Neuronal stem cell (in vitro differentiated cells): ENCODE data around the gene NLGN1.

Experiments used
- DNase-seq: peaks from one replicate; pipeline ENCODE4 v3.0.0-alpha.2; 2013; ENCODE audit warnings: low spot score
- H2AFZ ChIP-seq: one replicate; pipeline ENCODE4 v1.6.1; 2013; ENCODE audit warnings: mild to moderate bottlenecking, low read length, inconsistent platforms
- H2AK5ac ChIP-seq: 2 replicates; pipeline ENCODE4 v1.6.1; 2013; ENCODE audit warnings: low read depth, mild to moderate bottlenecking, inconsistent platforms, low read length, moderate library complexity, mixed read lengths
- H2BK120ac ChIP-seq: 2 replicates; pipeline ENCODE4 v1.6.1; 2013; ENCODE audit warnings: low read depth, mild to moderate bottlenecking, inconsistent platforms, low read length, moderate library complexity, mixed read lengths
- H2BK12ac ChIP-seq: one replicate; pipeline ENCODE4 v1.6.1; 2013; ENCODE audit warnings: low read length, inconsistent platforms
- H2BK15ac ChIP-seq: 2 replicates; pipeline ENCODE4 v1.6.1; 2013; ENCODE audit warnings: mild to moderate bottlenecking, low read length, inconsistent platforms, mixed read lengths
- H2BK5ac ChIP-seq: one replicate; pipeline ENCODE4 v1.6.1; 2013; ENCODE audit warnings: inconsistent platforms, mild to moderate bottlenecking, low read length, moderate library complexity
- H3K14ac ChIP-seq: one replicate; pipeline ENCODE4 v1.6.1; 2013; ENCODE audit warnings: low read length, inconsistent platforms
- H3K18ac ChIP-seq: 2 replicates; pipeline ENCODE4 v1.6.1; 2013; ENCODE audit warnings: low read length, inconsistent platforms
- H3K23ac ChIP-seq: 2 replicates; pipeline ENCODE4 v1.6.1; 2013; ENCODE audit warnings: low read depth, mild to moderate bottlenecking, mixed read lengths, low read length, inconsistent platforms; ENCODE audit not compliant: poor library complexity
- H3K27ac ChIP-seq: replicated peaks from 3 replicates; pipeline ENCODE4 v1.5.1; 2013; ENCODE audit warnings: low read length, inconsistent platforms
- H3K27me3 ChIP-seq, 3 experiments: 2 replicates each; pipeline ENCODE4 v1.6.1; 2013; ENCODE audit warnings: low read length in 3 of 3, mild to moderate bottlenecking in 2 of 3, inconsistent platforms in 1 of 3, low read depth in 1 of 3, mixed read lengths in 1 of 3, moderate library complexity in 1 of 3; ENCODE audit not compliant: control insufficient read depth in 3 of 3, insufficient read depth in 3 of 3
- H3K36me3 ChIP-seq, 2 donors: replicated peaks in 1 of 2; 2 replicates each; pipeline ENCODE4 v1.6.1; 2013; ENCODE audit warnings: low read length in 2 of 2; ENCODE audit not compliant: control insufficient read depth in 2 of 2, insufficient read depth in 2 of 2
- H3K4ac ChIP-seq: 2 replicates; pipeline ENCODE4 v1.6.1; 2013; ENCODE audit warnings: inconsistent platforms, mild to moderate bottlenecking, low read length, moderate library complexity
- H3K4me1 ChIP-seq, 2 donors: 1 replicate in 1 of 2; 2 replicates in 1 of 2; pipeline ENCODE4 v1.6.1; 2013; ENCODE audit warnings: low read length in 2 of 2, low read depth in 1 of 2; ENCODE audit not compliant: control insufficient read depth in 2 of 2, insufficient read depth in 1 of 2
- H3K4me2 ChIP-seq: one replicate; pipeline ENCODE4 v1.6.1; 2013; ENCODE audit warnings: mild to moderate bottlenecking, low read length, inconsistent platforms; ENCODE audit not compliant: insufficient read depth, poor library complexity, severe bottlenecking
- H3K4me3 ChIP-seq, 2 donors: 2 replicates each; pipeline ENCODE4 v1.5.1; 2013; ENCODE audit warnings: low read length in 2 of 2, mild to moderate bottlenecking in 2 of 2, inconsistent platforms in 1 of 2, moderate library complexity in 1 of 2
- H3K79me1 ChIP-seq: one replicate; pipeline ENCODE4 v1.6.1; 2013; ENCODE audit warnings: low read depth, mild to moderate bottlenecking, inconsistent platforms, low read length, moderate library complexity
- H3K9ac ChIP-seq: one replicate; pipeline ENCODE4 v1.6.1; 2013; ENCODE audit warnings: mild to moderate bottlenecking, low read depth, low read length, inconsistent platforms; ENCODE audit not compliant: poor library complexity
- H3K9me3 ChIP-seq, 2 donors: replicated peaks in 1 of 2; 2 replicates each; pipeline versions ENCODE3 to v1.6.1; 2013; ENCODE audit warnings: low read length in 2 of 2, mild to moderate bottlenecking in 2 of 2, inconsistent platforms in 1 of 2, low read depth in 1 of 2, mixed read lengths in 1 of 2, moderate library complexity in 1 of 2; ENCODE audit not compliant: control insufficient read depth in 2 of 2, insufficient read depth in 1 of 2
- H4K8ac ChIP-seq: one replicate; pipeline ENCODE4 v1.6.1; 2013; ENCODE audit warnings: low read depth, mild to moderate bottlenecking, inconsistent platforms, low read length, moderate library complexity
- H4K91ac ChIP-seq: one replicate; pipeline ENCODE4 v1.6.1; 2013; ENCODE audit warnings: low read length, low read depth, mild to moderate bottlenecking, inconsistent platforms; ENCODE audit not compliant: poor library complexity
- WGBS, 2 donors: extraction: QIAGEN DNeasy Blood & Tissue Kit; methylation state at CpG; one replicate each; pipeline ENCODE4 v1.1.7; 2013; ENCODE audit warnings: missing lambda C conversion rate in 2 of 2, mixed read lengths in 1 of 2; ENCODE audit not compliant: insufficient read length in 2 of 2, insufficient replicate concordance in 1 of 2; ENCODE audit errors: extremely low coverage in 2 of 2; 5-methylcytosine and 5-hydroxymethylcytosine counted together

The NLGN1 gene

DNA sequence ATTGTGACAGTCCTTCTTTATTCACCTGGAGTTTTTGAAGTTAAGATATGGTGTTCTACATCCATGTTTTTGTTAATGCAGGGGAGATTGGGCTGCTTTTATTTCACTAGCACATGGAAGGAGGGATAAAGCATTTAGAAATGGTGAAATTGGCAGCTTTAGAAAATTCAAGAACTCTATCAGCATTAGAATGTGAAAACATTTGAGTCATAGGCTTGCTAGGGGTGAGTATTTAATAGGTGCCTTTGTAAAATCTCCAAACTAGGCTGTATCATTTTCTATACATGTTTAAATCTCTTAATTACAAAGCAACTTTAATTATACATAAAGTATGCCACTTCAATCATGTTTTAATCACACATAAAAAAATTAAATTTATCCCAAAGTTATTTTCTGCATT lies 12.9 kb downstream of the NLGN1 start:
- H3K23ac ChIP-seq, result no peak overlapping the region
- H2BK12ac ChIP-seq, result no peak overlapping the region
- peaks cover 4 to 10% of the 10 kb centered on the region in 2 donors for H3K4me1 ChIP-seq
- no peak overlapping the region for H4K8ac ChIP-seq
- DNase-seq, result no peak
- H3K4me2 ChIP-seq, result no peak overlapping the region
- H3K27me3 ChIP-seq, result no peaks in the 10 kb centered on the region
- H3K27ac ChIP-seq, result no peak overlapping the region
- H3K36me3 ChIP-seq, result no peaks in the 10 kb centered on the region
- no peaks in the 10 kb centered on the region for H3K79me1 ChIP-seq
- no peaks in the 10 kb centered on the region for H3K9me3 ChIP-seq
- no peak overlapping the region for H2AK5ac ChIP-seq
- no peak overlapping the region for H2AFZ ChIP-seq
- H3K18ac ChIP-seq, result no peak overlapping the region
- no peak overlapping the region for H3K4me3 ChIP-seq
- H3K4ac ChIP-seq, result no peak overlapping the region
- H4K91ac ChIP-seq, result no peak overlapping the region
- no peak overlapping the region for H2BK120ac ChIP-seq
- H3K14ac ChIP-seq, result no peak overlapping the region
- no peak overlapping the region for H3K9ac ChIP-seq
- H2BK5ac ChIP-seq, result no peak overlapping the region
- no peak overlapping the region for H2BK15ac ChIP-seq

DNA sequence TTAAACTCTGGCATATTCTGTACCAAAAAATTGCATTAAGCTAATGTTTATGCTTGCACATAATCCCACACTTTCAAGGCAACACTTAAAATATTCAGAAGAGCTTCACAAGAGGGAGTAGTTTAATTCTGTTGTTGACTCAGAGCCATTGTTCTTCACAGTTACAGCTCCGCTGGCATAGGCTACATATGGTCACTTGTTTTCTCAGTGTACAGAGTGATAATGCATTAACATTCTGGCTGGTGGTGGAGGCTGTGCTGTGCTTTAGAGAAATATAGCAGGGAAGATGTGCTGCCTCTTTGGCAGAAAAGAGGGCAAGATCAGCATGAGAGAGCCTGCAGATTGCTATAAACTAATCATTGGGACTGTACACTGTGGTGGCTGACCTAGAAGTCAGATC lies 13.3 kb downstream of the NLGN1 start:
- DNase-seq, result no peak
- no peak overlapping the region for H2AK5ac ChIP-seq
- no peak overlapping the region for H3K4ac ChIP-seq
- H3K4me3 ChIP-seq, result no peak overlapping the region
- no peak overlapping the region for H3K27ac ChIP-seq
- no peaks in the 10 kb centered on the region for H3K36me3 ChIP-seq
- H3K23ac ChIP-seq, result no peak overlapping the region
- no peak overlapping the region for H3K9ac ChIP-seq
- no peak overlapping the region for H2BK15ac ChIP-seq
- no peak overlapping the region for H2BK12ac ChIP-seq
- no peak overlapping the region for H3K18ac ChIP-seq
- H2AFZ ChIP-seq, result peak overlapping the region; percentile 18
- no peak overlapping the region for H4K91ac ChIP-seq
- no peak overlapping the region for H2BK120ac ChIP-seq
- H3K4me2 ChIP-seq, result no peak overlapping the region
- H3K79me1 ChIP-seq, result no peaks in the 10 kb centered on the region
- no peak overlapping the region for H3K14ac ChIP-seq
- H3K27me3 ChIP-seq, result no peaks in the 10 kb centered on the region
- no peak overlapping the region for H2BK5ac ChIP-seq
- no CpG with 5 or more reads among the region's 1 CpG for WGBS, 2 donors
- no peak overlapping the region for H4K8ac ChIP-seq
- peaks cover 4 to 10% of the 10 kb centered on the region in 2 donors for H3K4me1 ChIP-seq
- H3K9me3 ChIP-seq, result no peaks in the 10 kb centered on the region

DNA sequence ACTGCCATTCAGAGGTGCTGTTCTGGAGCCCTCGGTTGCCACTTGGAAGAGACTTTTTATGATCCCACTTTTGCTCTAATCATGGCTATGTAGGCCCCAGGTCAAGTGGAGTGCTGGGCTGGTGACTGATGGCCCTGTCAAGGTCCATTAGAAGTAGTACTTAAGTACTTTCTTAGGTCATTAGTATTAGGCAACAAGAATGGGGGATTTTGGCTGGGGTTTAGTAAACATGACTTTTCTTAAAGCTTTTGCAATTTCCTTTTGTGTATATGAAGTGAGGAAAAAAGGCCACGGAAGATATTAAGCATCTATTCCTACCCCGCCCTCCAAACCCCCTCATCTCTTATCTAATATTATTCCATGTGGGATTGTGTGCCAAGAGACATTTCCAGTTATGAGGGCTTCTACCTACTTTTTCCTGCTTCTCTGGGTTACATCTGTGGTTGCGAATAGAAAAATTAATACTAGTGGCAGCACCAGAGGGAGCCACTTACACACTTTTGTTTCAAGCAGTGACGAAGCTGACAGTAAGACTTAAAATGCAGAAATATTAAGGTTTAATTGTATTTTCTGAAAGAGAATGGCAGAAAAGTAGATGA lies 13.9 kb downstream of the NLGN1 start:
- H2BK120ac ChIP-seq, result no peak overlapping the region
- peaks cover 4 to 10% of the 10 kb centered on the region in 2 donors for H3K4me1 ChIP-seq
- H3K4me2 ChIP-seq, result no peak overlapping the region
- H2BK12ac ChIP-seq, result no peak overlapping the region
- H3K27me3 ChIP-seq, result no peaks in the 10 kb centered on the region
- H3K36me3 ChIP-seq, result no peaks in the 10 kb centered on the region
- H2AFZ ChIP-seq, result no peak overlapping the region
- no peak overlapping the region for H3K4me3 ChIP-seq
- no peak overlapping the region for H3K14ac ChIP-seq
- no peak overlapping the region for H4K91ac ChIP-seq
- H3K9ac ChIP-seq, result no peak overlapping the region
- no peak for DNase-seq
- no peak overlapping the region for H3K27ac ChIP-seq
- H3K23ac ChIP-seq, result no peak overlapping the region
- no peaks in the 10 kb centered on the region for H3K79me1 ChIP-seq
- H2BK15ac ChIP-seq, result no peak overlapping the region
- WGBS, 2 donors, result no CpG with 5 or more reads among the region's 5 CpGs
- H3K9me3 ChIP-seq, result no peaks in the 10 kb centered on the region
- no peak overlapping the region for H2AK5ac ChIP-seq
- H4K8ac ChIP-seq, result no peak overlapping the region
- H3K4ac ChIP-seq, result no peak overlapping the region
- no peak overlapping the region for H3K18ac ChIP-seq
- H2BK5ac ChIP-seq, result no peak overlapping the region

DNA sequence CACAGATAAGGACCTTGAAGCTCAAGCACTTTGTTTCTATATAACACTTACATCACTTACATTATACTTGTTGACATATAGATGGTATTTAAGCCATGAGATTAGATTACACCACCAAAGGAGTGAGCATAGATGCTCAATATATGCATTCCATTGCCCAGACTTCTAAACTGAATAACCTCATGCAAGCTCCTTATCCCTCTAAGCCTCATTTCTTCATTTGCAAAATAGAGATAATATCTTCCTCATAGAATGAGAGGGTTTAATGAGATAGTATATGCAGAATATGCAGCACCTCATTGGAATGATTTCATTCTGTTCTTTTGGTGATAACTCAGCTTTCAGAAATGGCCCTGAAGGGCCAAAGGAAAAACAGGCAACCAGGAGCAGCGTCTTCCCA lies 18.5 kb downstream of the NLGN1 start:
- no peak overlapping the region for H2AFZ ChIP-seq
- no peaks in the 10 kb centered on the region for H3K79me1 ChIP-seq
- no peak for DNase-seq
- no peak overlapping the region for H3K18ac ChIP-seq
- no peak overlapping the region for H3K27ac ChIP-seq
- no peak overlapping the region for H2BK12ac ChIP-seq
- no peak overlapping the region for H2BK120ac ChIP-seq
- H4K8ac ChIP-seq, result no peak overlapping the region
- no peak overlapping the region for H4K91ac ChIP-seq
- H2BK15ac ChIP-seq, result no peak overlapping the region
- WGBS, 2 donors, result no CpG with 5 or more reads among the region's 1 CpG
- no peak overlapping the region for H3K4me2 ChIP-seq
- H2AK5ac ChIP-seq, result no peak overlapping the region
- H3K4ac ChIP-seq, result no peak overlapping the region
- no peak overlapping the region for H2BK5ac ChIP-seq
- H3K27me3 ChIP-seq, result no peaks in the 10 kb centered on the region
- H3K36me3 ChIP-seq, result no peaks in the 10 kb centered on the region
- H3K4me3 ChIP-seq, result no peak overlapping the region
- H3K23ac ChIP-seq, result no peak overlapping the region
- H3K9ac ChIP-seq, result no peak overlapping the region
- H3K9me3 ChIP-seq, result peaks cover 0 to 5% of the 10 kb centered on the region in 2 donors
- peaks cover 3% of the 10 kb centered on the region in 2 donors for H3K4me1 ChIP-seq
- no peak overlapping the region for H3K14ac ChIP-seq
